GM19351 (cell line): ENCODE results near the gene PITPNM1.
"Not testable (repeated sequence)": the region's sequence is repeated elsewhere in the genome, so short reads cannot be mapped to it uniquely, and the experiment has no call there.

Source experiments
- ATAC-seq: cut with Tn5 transposase; IDR thresholded peaks from one replicate; pipeline ENCODE4 v1.9.1; 2021; ENCODE audit warnings: mild to moderate bottlenecking, moderate library complexity; ENCODE audit not compliant: unreplicated experiment

Gene PITPNM1

GRCh38 chr11:67504950-67505581 is at the start of gene PITPNM1:
PITPNM1 (minus strand) TSS chr11:67505363; CDS start chr11:67504180, 1,183 bp downstream.
- ATAC-seq = no peak

- ATAC-seq = not testable (repeated sequence)
Observed at GRCh38 chr11:67551697-67552096, 46.5 kb upstream of the PITPNM1 start.

GRCh38 chr11:67551127-67551526 is 46.0 kb upstream of the PITPNM1 start:
- no peak for ATAC-seq

DNA sequence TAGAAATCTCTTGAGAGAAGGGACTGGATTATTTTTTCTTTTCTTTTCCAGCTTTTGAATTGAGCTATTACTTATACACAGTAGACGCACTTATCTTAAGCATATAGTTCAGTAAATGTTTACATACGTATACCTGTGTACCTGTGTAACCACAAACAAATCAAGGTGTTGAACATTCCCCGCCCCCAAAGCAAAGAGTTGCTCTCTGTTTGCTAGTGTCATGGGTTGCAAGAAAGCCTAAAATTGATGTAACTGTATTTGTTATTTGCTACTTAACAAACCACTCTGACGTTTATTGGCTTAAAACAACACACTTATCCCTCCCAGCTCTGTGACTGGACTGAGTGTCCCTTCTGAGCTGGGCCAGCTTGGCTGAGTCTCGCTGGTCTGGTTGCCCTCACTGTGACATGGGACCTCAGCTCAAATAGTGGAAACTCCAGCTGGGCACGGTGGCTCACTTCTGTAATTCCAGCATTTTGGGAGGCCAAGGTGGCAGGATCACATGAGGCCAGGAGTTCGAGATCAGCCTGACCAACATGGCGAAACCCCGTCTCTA is 43.5 kb upstream of the PITPNM1 start:
- no peak for ATAC-seq

- not testable (repeated sequence) for ATAC-seq
Observed at GRCh38 chr11:67548112-67548511, 42.9 kb upstream of the PITPNM1 start.

DNA sequence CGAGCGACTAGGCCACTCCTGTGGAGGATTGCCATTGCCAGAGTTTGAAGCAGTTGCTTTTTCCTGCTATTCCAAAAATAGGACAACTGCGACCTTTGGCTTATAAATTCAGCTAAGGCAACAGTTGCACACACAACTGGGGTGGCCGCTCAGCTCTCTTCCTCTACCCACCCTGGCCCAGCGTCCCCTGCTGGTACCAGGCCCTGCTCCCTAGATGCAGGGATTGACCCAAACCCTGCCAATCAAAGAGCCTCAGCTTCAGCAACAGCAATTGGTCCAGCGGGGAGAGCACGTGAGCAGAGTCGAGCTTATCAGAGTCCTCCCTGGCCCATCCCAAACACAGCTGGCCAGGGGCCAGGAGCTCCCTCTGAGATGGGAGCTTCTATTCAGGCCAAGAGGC is 40.1 kb upstream of the PITPNM1 start:
- no peak for ATAC-seq

DNA sequence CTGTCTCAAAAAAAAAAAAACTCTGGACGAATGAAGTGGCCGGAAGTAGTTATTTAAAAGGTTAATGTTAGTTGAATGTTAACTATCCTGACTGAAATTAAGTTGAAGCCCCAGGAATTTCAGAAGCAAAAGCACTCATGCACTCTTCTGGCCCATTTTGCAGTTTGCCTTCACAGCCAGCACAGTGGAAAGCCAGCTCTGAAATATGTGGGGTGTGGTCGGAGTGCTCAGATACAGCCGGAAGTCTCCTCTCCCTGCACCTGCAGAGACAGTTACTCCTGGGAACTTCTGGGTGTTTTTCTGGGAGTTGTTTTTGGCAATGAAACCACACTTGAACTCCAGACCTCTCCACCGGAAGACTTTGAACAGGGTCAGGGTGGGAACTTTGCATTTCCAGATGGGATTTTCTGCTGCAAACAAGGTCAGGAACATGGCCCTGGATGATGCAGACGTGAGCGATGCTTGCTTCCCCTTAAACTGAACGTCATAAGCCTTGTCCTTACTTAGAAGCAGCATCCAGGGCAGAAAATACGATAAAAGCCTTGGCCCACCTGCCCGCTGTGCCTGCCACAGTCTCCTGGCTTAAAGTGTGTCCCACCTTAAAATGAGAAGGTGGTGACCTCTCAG is 39.6 kb upstream of the PITPNM1 start:
- ATAC-seq = no peak

DNA sequence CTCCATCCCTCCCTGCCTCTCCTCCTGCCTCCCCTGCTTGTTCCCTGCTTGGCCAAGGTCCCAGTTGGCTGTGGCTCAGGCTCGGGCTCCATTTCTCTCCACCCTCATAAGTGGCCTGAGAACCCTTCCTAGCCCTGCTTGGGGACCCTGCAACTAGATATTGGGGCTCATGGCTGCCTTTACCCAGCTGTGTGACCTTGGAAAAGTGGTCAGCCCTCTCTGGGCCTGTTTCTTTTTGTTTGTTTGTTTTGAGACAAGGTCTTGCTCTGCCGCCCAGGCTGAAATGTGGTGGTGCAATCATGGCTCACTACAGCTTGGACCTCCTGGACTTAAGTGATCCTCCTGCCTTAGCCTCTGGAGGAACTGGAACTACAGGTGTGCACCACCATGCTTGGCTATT is 38.4 kb upstream of the PITPNM1 start:
- ATAC-seq = no peak

DNA sequence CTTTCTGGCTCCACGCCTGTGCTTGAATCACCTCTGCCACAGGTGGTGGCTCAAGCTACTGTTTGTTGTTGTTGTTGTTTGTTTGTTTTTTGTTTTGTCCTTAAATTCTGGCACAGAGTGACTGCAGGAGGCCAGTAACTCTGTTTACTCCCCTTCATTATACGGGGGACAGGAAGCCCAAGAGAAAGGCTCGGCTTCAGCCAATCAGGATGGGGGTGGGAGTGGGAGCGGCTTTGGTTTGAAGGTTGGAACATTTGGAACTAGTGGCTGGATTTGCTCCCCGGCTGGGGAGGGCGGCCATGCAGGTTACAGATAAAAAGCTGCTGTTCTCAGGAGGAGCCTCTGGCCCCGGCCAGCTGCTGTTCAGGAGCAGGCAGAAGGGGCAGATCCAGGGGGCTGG is 37.8 kb upstream of the PITPNM1 start:
- ATAC-seq = no peak

- no peak for ATAC-seq
Observed at GRCh38 chr11:67542169-67542568, 37.0 kb upstream of the PITPNM1 start.

DNA sequence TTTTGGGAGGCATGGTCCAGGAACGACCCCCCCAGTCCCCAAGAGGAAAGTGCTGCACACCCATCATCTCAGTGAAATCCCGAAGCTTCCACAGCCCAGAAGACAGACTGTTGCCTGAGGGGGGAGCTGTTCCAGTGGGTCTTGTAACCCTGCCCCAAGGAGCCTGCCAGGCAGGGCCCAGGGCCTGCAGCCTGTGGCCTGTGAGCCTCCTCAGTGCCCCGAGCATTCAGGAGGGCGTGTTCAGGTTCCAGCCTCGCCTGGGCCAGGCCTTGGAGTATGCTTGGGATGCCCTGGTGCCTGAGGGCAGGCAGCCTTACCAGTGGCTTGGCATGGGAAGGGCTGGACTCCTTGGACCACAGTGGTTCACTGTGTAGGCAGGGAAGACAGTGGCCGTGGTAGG is 36.0 kb upstream of the PITPNM1 start:
- ATAC-seq = no peak

- ATAC-seq = no peak
Observed at GRCh38 chr11:67539550-67539949, 34.4 kb upstream of the PITPNM1 start.

DNA sequence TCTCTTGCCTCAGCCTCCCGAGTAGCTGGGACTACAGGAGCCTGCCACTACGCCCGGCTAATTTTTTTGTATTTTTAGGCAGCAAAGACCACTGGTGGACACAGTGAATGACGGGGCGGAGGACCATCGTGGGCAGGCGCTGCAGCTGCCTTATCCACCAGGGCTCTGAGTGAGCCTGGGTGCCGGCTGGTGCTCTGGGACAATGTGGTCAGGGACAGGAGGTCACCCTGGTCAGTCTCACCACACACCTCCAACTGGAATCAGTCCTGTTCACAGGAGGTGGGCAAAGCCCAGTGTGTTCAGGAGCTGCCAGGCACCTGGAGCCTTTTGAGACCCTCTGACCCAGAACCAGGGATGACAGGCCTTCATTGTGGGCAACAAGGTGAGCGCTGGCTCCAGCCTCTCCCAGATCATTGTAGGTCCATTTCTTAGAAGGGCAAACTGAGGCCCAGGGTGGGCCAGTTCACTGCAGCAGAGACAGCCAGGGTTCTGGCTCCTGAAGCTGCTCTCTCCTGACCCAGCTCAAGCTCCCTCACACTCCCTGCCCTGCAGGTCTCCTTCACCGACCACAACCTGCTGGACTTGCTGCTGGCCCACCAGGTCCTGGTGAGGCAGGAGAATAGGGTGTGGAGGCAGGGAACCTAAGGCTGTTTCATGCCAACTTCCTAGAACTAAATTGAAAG is 33.8 kb upstream of the PITPNM1 start:
- no peak for ATAC-seq

- ATAC-seq = no peak
Observed at GRCh38 chr11:67538306-67538705, 33.1 kb upstream of the PITPNM1 start.

GRCh38 chr11:67535561-67535960 is 30.4 kb upstream of the PITPNM1 start:
- no peak for ATAC-seq

DNA sequence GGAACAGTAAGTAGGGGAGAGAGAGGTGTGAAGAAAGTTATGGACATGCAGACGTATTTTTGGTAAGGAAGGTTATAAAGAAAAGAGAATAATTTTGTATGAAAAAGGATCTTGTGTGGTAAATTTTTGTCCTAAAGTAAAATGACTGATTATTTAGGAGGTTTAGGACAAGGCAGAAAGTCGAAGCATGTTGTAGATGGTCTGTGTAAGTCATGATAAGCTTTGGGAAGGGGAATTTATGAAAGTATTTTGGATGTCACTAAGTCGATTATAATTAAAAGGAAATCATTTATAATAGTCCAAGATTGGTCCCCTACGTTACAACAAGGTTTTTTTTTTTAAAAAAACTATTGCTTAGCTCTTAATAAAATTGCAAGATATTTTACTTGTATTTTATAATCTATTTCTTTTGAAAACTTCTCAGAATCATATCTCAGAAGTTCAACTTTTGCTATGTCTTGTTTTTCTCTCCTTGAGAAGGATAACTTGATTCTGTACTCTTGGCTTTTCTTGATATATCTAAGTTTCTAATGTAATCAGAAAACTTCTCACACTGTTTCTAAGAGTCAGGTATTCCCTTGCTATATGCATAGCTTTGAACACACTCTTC is 29.0 kb upstream of the PITPNM1 start:
- ATAC-seq = no peak

DNA sequence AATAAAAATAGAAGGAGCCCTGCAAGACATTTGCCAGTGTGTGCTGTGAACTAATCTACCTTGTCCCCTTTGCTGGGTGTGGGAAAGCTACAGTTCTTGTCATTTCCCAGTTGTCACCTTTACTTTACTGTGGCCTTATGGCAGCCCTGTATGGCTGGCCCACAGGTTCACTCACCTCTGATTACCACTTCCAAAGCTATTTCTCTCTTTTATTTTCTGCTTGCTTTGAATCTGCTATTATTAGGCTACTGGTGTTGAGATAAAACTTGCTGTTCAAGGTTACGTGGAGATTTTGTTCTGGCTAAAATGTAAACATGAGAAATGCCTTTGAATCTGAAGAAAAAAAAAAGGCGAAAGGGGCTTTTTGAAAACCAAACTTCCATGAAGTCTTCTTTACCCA is 27.7 kb upstream of the PITPNM1 start:
- ATAC-seq = no peak

DNA sequence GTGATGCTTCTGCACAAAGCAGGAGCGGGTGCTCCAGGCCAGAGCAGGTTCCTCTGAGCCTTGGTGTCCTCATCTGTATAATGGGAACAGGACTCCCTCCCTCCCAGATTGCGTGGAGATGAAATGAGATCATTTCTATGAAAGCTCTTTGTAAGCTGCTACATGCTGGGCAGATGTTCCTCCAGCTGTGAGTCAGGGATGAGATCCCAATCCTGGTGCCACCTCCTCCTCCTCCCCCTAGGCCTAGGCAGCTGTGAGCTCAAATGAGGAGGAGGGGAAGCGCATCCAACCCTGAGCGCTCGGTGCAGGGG is 25.1 kb upstream of the PITPNM1 start:
- ATAC-seq = no peak

DNA sequence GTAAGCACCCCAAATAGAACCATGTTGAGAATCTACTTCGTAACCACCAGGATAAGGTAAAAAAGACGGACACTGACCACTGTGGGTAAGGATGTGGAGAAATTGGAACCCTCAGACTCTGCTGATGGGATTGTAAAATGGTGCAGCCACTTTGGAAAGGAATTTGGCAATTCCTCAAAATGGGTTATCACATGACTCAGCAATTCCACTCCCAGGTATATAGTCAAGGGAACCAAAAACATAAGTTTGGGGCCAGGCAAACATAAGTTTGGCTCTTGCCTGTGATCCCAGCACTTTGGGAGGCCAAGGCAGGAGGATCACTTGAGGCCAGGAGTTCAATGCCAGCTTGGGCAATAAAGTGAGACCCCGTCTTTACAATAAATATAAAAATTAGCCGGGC is 23.2 kb upstream of the PITPNM1 start:
- no peak for ATAC-seq

DNA sequence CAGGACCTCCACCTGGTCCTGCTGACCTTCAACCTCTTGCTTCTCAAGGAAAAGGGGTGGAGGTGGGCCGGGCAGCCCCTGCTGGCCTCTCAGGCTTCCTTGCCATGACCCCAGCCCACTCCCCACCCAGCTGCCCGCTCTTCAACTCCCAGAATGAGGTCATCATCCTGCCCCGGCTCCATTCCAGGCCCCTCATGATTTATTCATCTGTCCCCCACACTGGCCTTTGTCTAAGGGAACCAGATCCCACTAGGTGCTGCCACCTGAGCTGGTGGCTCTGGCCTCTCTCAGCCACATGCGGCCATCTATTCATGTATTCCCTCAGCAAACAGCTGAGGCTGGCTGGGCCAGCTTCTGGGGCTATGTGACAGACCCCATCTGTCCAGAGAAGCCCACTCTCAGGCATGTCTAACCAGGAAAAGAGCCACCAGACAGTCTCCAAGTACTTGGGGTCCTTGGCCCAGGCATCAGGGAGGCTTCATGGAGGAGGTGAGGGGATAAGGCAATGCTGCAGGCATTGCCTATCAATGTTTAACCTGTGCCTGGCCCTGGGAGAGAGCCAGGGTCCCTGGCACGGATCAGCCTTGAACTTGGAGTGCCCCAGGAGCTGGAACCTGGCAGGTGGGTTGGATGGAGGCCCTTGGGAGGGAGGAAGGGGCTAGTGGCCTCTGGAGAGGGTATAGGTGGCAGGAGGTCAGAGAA is 20.3 kb upstream of the PITPNM1 start:
- ATAC-seq = no peak

DNA sequence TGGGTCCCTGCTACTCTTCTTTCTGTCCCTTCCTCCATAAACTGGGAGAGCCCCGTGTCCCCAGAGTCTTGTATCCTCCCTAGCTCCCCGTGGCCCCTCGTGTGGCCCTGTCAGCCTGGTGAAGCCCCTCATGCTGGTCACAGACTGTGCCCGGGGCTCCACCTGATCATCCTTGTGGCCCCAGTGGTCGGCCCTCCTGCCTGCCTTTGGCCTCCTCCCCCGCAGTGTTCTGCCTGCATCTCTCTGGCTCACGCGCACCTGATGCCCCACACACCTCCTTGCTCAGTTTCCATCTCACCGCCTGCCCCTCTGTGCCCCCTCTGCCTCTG is 19.3 kb upstream of the PITPNM1 start:
- ATAC-seq = no peak
